SK-N-SH (cell line): ENCODE measurements around the gene HECW1. TPM values are rescaled to one million over a fixed set of nuclear protein-coding genes. Genes with fewer than 3 reads are reported as not detected.

Experiments
- CTCF ChIA-PET: fragments of 300-600, 350-600 bp; formaldehyde crosslinking; extraction: SDS; loops from one replicate; lab custom pipeline; 2021; lab: Yijun Ruan, JAX
- POLR2A ChIA-PET: fragments of 350-600 bp; sonication (Branson Sonifier 250); formaldehyde crosslinking; extraction: SDS; loops from one replicate; lab custom pipeline; 2020; ENCODE audit warnings: antibody characterized with exemption, inconsistent platforms; lab: Yijun Ruan, JAX
- DNase-seq: peaks from one replicate; pipeline ENCODE4 v3.0.0; 2012
- H2AFZ ChIP-seq: fragments of 200-600 bp; sonication (generic); 2 replicates; pipeline ENCODE4 v1.8.1; 2016; ENCODE audit warnings: antibody characterized with exemption, mild to moderate bottlenecking, low read depth
- H3F3A ChIP-seq: fragments of 200-600 bp; sonication (generic); replicated peaks from 2 replicates; pipeline ENCODE3; 2016; ENCODE audit warnings: antibody characterized with exemption, mild to moderate bottlenecking; ENCODE audit not compliant: insufficient read depth
- H3K27ac ChIP-seq, 2 experiments: fragments of 200-500 bp in 1 of 2; fragments of 200-600 bp in 1 of 2; sonication (Bioruptor generic) in 1 of 2; sonication (generic), shearing (Covaris generic) in 1 of 2; 2 replicates each; pipeline versions ENCODE4 v1.5.1 to v1.6.1; 2014 to 2016; ENCODE audit warnings: low read depth in 2 of 2, inconsistent platforms in 1 of 2, low read length in 1 of 2, mild to moderate bottlenecking in 1 of 2, mixed read lengths in 1 of 2
- H3K27me3 ChIP-seq: fragments of 200-600 bp; sonication (generic), shearing (Covaris generic); 2 replicates; pipeline ENCODE4 v1.6.1; 2016; ENCODE audit warnings: mixed run types; ENCODE audit not compliant: insufficient read depth
- H3K36me3 ChIP-seq, 2 experiments: fragments of 200-500 bp in 1 of 2; fragments of 200-600 bp in 1 of 2; sonication (Bioruptor generic) in 1 of 2; sonication (generic) in 1 of 2; replicated peaks in 1 of 2; 2 replicates each; pipeline versions ENCODE3 to v1.5.1; 2014 to 2016; ENCODE audit warnings: low read length in 1 of 2, mild to moderate bottlenecking in 1 of 2; ENCODE audit not compliant: insufficient read depth in 2 of 2, control insufficient read depth in 1 of 2
- H3K4me1 ChIP-seq, 2 experiments: fragments of 200-500 bp in 1 of 2; fragments of 200-600 bp in 1 of 2; sonication (Bioruptor generic) in 1 of 2; sonication (generic), shearing (Covaris generic) in 1 of 2; 2 replicates each; pipeline versions ENCODE4 v1.5.1 to v1.6.1; 2014 to 2016; ENCODE audit warnings: low read depth in 1 of 2, low read length in 1 of 2, mixed run types in 1 of 2; ENCODE audit not compliant: insufficient read depth in 2 of 2, control insufficient read depth in 1 of 2
- H3K4me2 ChIP-seq: fragments of 200-600 bp; sonication (generic), shearing (Covaris generic); 2 replicates; pipeline ENCODE4 v1.6.1; 2017; ENCODE audit warnings: mixed run types
- H3K4me3 ChIP-seq, 2 experiments: fragments of 200-500 bp in 1 of 2; fragments of 200-600 bp in 1 of 2; sonication (Bioruptor generic) in 1 of 2; sonication (generic), shearing (Covaris generic) in 1 of 2; 2 replicates each; pipeline versions ENCODE4 v1.5.1 to v1.8.1; 2014 to 2016; ENCODE audit warnings: low read depth in 2 of 2, inconsistent platforms in 1 of 2, low read length in 1 of 2, mild to moderate bottlenecking in 1 of 2, mixed read lengths in 1 of 2, moderate library complexity in 1 of 2
- H3K79me2 ChIP-seq: fragments of 200-600 bp; sonication (generic); 2 replicates; pipeline ENCODE4 v1.8.1; 2017; ENCODE audit warnings: mild to moderate bottlenecking; ENCODE audit not compliant: insufficient read depth
- H3K9ac ChIP-seq: fragments of 200-600 bp; sonication (generic); 2 replicates; pipeline ENCODE4 v1.6.1; 2017; ENCODE audit warnings: mixed run types
- H3K9me2 ChIP-seq: fragments of 200-600 bp; sonication (generic); 2 replicates; pipeline ENCODE4 v1.6.1; 2017; ENCODE audit warnings: mixed run types
- H3K9me3 ChIP-seq: fragments of 200-600 bp; sonication (generic); 2 replicates; pipeline ENCODE4 v1.6.1; 2017; ENCODE audit warnings: mixed run types, mild to moderate bottlenecking, moderate library complexity
- H4K20me1 ChIP-seq: fragments of 200-600 bp; sonication (generic); 2 replicates; pipeline ENCODE4 v1.6.1; 2017; ENCODE audit warnings: mild to moderate bottlenecking, mixed run types; ENCODE audit not compliant: insufficient read depth
- CTCF ChIP-seq: fragments of 200-600 bp; sonication (generic); IDR thresholded peaks from 2 replicates; pipeline ENCODE4 v1.6.1; 2017; ENCODE audit warnings: antibody characterized with exemption, mild to moderate bottlenecking, moderate library complexity
- ELF1 ChIP-seq: IDR thresholded peaks from 2 replicates; pipeline ENCODE4 v1.4.0; 2012
- EP300 ChIP-seq, 2 experiments: IDR thresholded peaks; 2 replicates each; pipeline versions ENCODE4 v1.4.0 to v1.6.1; 2012; ENCODE audit warnings: borderline replicate concordance in 1 of 2, low read depth in 1 of 2, low read length in 1 of 2
- EZH2phosphoT487 ChIP-seq: fragments of 200-600 bp; sonication (generic); IDR thresholded peaks from 2 replicates; pipeline ENCODE4 v1.6.1; 2017; ENCODE audit warnings: low read depth, mixed run types, mild to moderate bottlenecking, antibody characterized with exemption, moderate library complexity, borderline replicate concordance
- MAX ChIP-seq: IDR thresholded peaks from 2 replicates; pipeline ENCODE4 v1.4.0; 2012; ENCODE audit warnings: low read depth
- MEF2A ChIP-seq: IDR thresholded peaks from 2 replicates; pipeline ENCODE4 v1.4.0; 2012; ENCODE audit warnings: low read depth, borderline replicate concordance
- NRF1 ChIP-seq: IDR thresholded peaks from 2 replicates; pipeline ENCODE4 v1.6.1; 2012; ENCODE audit warnings: low read depth, mild to moderate bottlenecking, low read length
- RCOR1 ChIP-seq: fragments of 150-350 bp; IDR thresholded peaks from 2 replicates; pipeline ENCODE4 v1.6.1; 2017; ENCODE audit warnings: antibody characterized with exemption, low read length
- RFX5 ChIP-seq: IDR thresholded peaks from 2 replicates; pipeline ENCODE4 v1.6.1; 2012; ENCODE audit warnings: mild to moderate bottlenecking, improper control_type of control experiment, low read length
- TAF1 ChIP-seq: IDR thresholded peaks from 2 replicates; pipeline ENCODE4 v1.6.1; 2012; ENCODE audit warnings: low read depth, mild to moderate bottlenecking, low read length, moderate library complexity, borderline replicate concordance
- TCF12 ChIP-seq: IDR thresholded peaks from 2 replicates; pipeline ENCODE4 v1.4.0; 2012
- TEAD4 ChIP-seq: IDR thresholded peaks from 2 replicates; pipeline ENCODE4 v1.4.0; 2012; ENCODE audit warnings: mild to moderate bottlenecking, borderline replicate concordance; ENCODE audit not compliant: insufficient read depth
- USF2 ChIP-seq: fragments of 150-350 bp; IDR thresholded peaks from 2 replicates; pipeline ENCODE4 v1.6.1; 2017; ENCODE audit warnings: antibody characterized with exemption, low read length, low read depth, borderline replicate concordance
- ZBTB33 ChIP-seq: IDR thresholded peaks from 2 replicates; pipeline ENCODE4 v1.4.0; 2012; ENCODE audit warnings: low read depth, borderline replicate concordance
- polyA plus RNA-seq, 3 experiments: library from polyadenylated mRNA; depleted of rRNA; stranded (reverse); fragments of >200 nt; gene quantifications; 2 replicates each; pipeline ENCODE4 v1.2.3, GENCODE V29; 2012

Gene HECW1
- polyA plus RNA-seq, 1 of the 3 experiments (the other 2 are of a cell fraction) = not detected

- Histone ChIP-seq H4K20me1 (no peaks in the 10 kb centered on the region), H3K79me2 (no peaks in the 10 kb centered on the region), H3K9ac (no peak overlapping the region), H3K9me2 (no peaks in the 10 kb centered on the region), H3K27me3 (peaks cover 28% of the 10 kb centered on the region), H3K4me2 (no peak overlapping the region), H3K9me3 (no peaks in the 10 kb centered on the region), H3K4me1 (no peaks in the 10 kb centered on the region), H3F3A (no peaks in the 10 kb centered on the region), H3K27ac (no peak overlapping the region), H2AFZ (no peak overlapping the region), H3K36me3 (no peaks in the 10 kb centered on the region), H3K4me3 (no peak overlapping the region)
- TF ChIP-seq EZH2phosphoT487 (no peak), EP300 (IDR thresholded peaks at IDR 0.05; ENCODE audit: borderline replicate concordance in 1 of 2, low read depth in 1 of 2, low read length in 1 of 2) (no peak), TEAD4 (no peak), TCF12 (no peak), MAX (no peak), TAF1 (no peak), ELF1 (no peak), USF2 (no peak), ZBTB33 (no peak), CTCF (no peak), RFX5 (no peak), NRF1 (no peak), MEF2A (no peak), RCOR1 (no peak)
- CTCF ChIA-PET = interaction anchor here (1.0 to 1.6 kb wide), 3 partner anchors 11 to 54 kb away, joined by 3 to 4 read pairs (median 4); no protein-coding TSS in a partner anchor
- POLR2A ChIA-PET = no interaction called here
- no peak for DNase-seq
Observed at GRCh38 chr7:43211693-43212092, 99.2 kb downstream of the HECW1 start.
